Ramos (cell line): ENCODE results near the gene SLC6A16.

Experiments used
- in situ Hi-C: fragments of 300-500 bp; cut with MboI; formaldehyde crosslinking; loops from one replicate; pipeline ENCODE4 v1.14.3; 2022; ENCODE audit warnings: low sequenced_read_pairs; ENCODE audit not compliant: unreplicated experiment

Gene SLC6A16

GRCh38 chr19:49347191-49347590, 22.2 kb upstream of the SLC6A16 start:
- in situ Hi-C loops, result no loop called here

- in situ Hi-C loops, result no loop called here
These were observed 19.8 kb upstream of the SLC6A16 start for GRCh38 chr19:49344505-49345423.

- in situ Hi-C loops, result no loop called here
These were observed 18.1 kb upstream of the SLC6A16 start for GRCh38 chr19:49343123-49343522.

- in situ Hi-C loops, result no loop called here
These were observed 17.3 kb upstream of the SLC6A16 start for GRCh38 chr19:49342291-49342721.

GRCh38 chr19:49340865-49341718, 16.1 kb upstream of the SLC6A16 start:
- in situ Hi-C loops, result no loop called here

- in situ Hi-C loops, result no loop called here
These were observed 15.3 kb upstream of the SLC6A16 start for GRCh38 chr19:49340069-49340864.

- in situ Hi-C loops, result no loop called here
These were observed 14.5 kb upstream of the SLC6A16 start for GRCh38 chr19:49339301-49340068.

- in situ Hi-C loops, result no loop called here
These were observed 13.8 kb upstream of the SLC6A16 start for GRCh38 chr19:49338691-49339300.

GRCh38 chr19:49338023-49338677, 13.2 kb upstream of the SLC6A16 start:
- in situ Hi-C loops, result no loop called here

GRCh38 chr19:49337267-49338022, 12.5 kb upstream of the SLC6A16 start:
- in situ Hi-C loops, result no loop called here

GRCh38 chr19:49336482-49337266, 11.7 kb upstream of the SLC6A16 start:
- in situ Hi-C loops, result no loop called here

- in situ Hi-C loops, result no loop called here
These were observed 10.9 kb upstream of the SLC6A16 start for GRCh38 chr19:49335784-49336481.

- in situ Hi-C loops, result no loop called here
These were observed 10.2 kb upstream of the SLC6A16 start, which contains the start of gene CD37 for GRCh38 chr19:49335071-49335783. Gene CD37 (plus strand): TSS chr19:49335406. CDS start chr19:49335541, 135 bp downstream.

- in situ Hi-C loops, result no loop called here
These were observed 8.9 kb upstream of the SLC6A16 start for GRCh38 chr19:49333811-49334288.

GRCh38 chr19:49333418-49333805, 8.4 kb upstream of the SLC6A16 start:
- in situ Hi-C loops, result no loop called here
